HG02678 (cell line): ENCODE data around the gene ABHD5.
"Not testable (repeated sequence)": the region's sequence is repeated elsewhere in the genome, so short reads cannot be mapped to it uniquely, and the experiment has no call there.

Experiments used
- ATAC-seq: cut with Tn5 transposase; IDR thresholded peaks from one replicate; pipeline ENCODE4 v1.9.1; 2021; ENCODE audit warnings: mild to moderate bottlenecking, moderate library complexity; ENCODE audit not compliant: unreplicated experiment

The ABHD5 gene

GRCh38 chr3:43690400-43691119, at the start of gene ABHD5:
TSS of gene ABHD5 (plus strand) at chr3:43690938. CDS start at chr3:43690993, 55 bp downstream.
- ATAC-seq: peak; percentile 86

- ATAC-seq: no peak
Observed at GRCh38 chr3:43641306-43642114, 49.2 kb upstream of the ABHD5 start.

GRCh38 chr3:43644443-43644842, 46.3 kb upstream of the ABHD5 start:
- no peak for ATAC-seq

- no peak for ATAC-seq
Observed at GRCh38 chr3:43647331-43648166, 43.2 kb upstream of the ABHD5 start.

- ATAC-seq: no peak
Observed at GRCh38 chr3:43648957-43649356, 41.8 kb upstream of the ABHD5 start.

- peak; percentile 48 for ATAC-seq
Observed at GRCh38 chr3:43649365-43649968, 41.3 kb upstream of the ABHD5 start.

- no peak for ATAC-seq
Observed at GRCh38 chr3:43650345-43650744, 40.4 kb upstream of the ABHD5 start.

GRCh38 chr3:43656390-43656789, 34.3 kb upstream of the ABHD5 start:
- ATAC-seq: not testable (repeated sequence)

GRCh38 chr3:43659250-43659880, 31.4 kb upstream of the ABHD5 start:
- no peak for ATAC-seq

- not testable (repeated sequence) for ATAC-seq
Observed at GRCh38 chr3:43661376-43661775, 29.4 kb upstream of the ABHD5 start.

- not testable (repeated sequence) for ATAC-seq
Observed at GRCh38 chr3:43665011-43665410, 25.7 kb upstream of the ABHD5 start.

- ATAC-seq: no peak
Observed at GRCh38 chr3:43670635-43671522, 19.9 kb upstream of the ABHD5 start.

GRCh38 chr3:43674345-43675085, 16.2 kb upstream of the ABHD5 start:
- ATAC-seq: no peak

- no peak for ATAC-seq
Observed at GRCh38 chr3:43675593-43675992, 15.1 kb upstream of the ABHD5 start.

- ATAC-seq: no peak
Observed at GRCh38 chr3:43676441-43676840, 14.3 kb upstream of the ABHD5 start.

- ATAC-seq: not testable (repeated sequence)
Observed at GRCh38 chr3:43678375-43678774, 12.4 kb upstream of the ABHD5 start.

GRCh38 chr3:43678887-43679449, 11.8 kb upstream of the ABHD5 start:
- not testable (repeated sequence) for ATAC-seq

GRCh38 chr3:43680857-43681256, 9.9 kb upstream of the ABHD5 start:
- ATAC-seq: not testable (repeated sequence)
